Astrocyte (in vitro differentiated cells and primary cell): ENCODE results near the gene P4HA3. TPM values are rescaled to one million over a fixed set of nuclear protein-coding genes. Genes with fewer than 3 reads are reported as not detected.

Source experiments
- DNase-seq: peaks from one replicate; pipeline ENCODE4 v3.0.0-alpha.2; 2010; ENCODE audit warnings: low read depth
- FAIRE-seq: peaks from 2 replicates; lab custom pipeline; 2011; peaks lifted over from hg19 to GRCh38; lab: Jason Lieb, UNC
- H2AFZ ChIP-seq: 2 replicates; pipeline ENCODE4 v1.6.0; 2012; ENCODE audit warnings: low read depth, low read length, inconsistent platforms
- H3K27ac ChIP-seq: 2 replicates; pipeline ENCODE4 v1.5.1; 2011; ENCODE audit warnings: low read depth, low read length, inconsistent platforms
- H3K27me3 ChIP-seq: 2 replicates; pipeline ENCODE4 v1.6.0; 2011; ENCODE audit warnings: low read length, inconsistent platforms; ENCODE audit not compliant: insufficient read depth
- H3K36me3 ChIP-seq: 2 replicates; pipeline ENCODE4 v1.5.1; 2011; ENCODE audit warnings: low read length, inconsistent platforms; ENCODE audit not compliant: insufficient read depth
- H3K4me1 ChIP-seq: 2 replicates; pipeline ENCODE4 v1.5.1; 2011; ENCODE audit warnings: low read length, inconsistent platforms; ENCODE audit not compliant: insufficient read depth
- H3K4me2 ChIP-seq: 2 replicates; pipeline ENCODE4 v1.6.0; 2012; ENCODE audit warnings: low read length, inconsistent platforms
- H3K4me3 ChIP-seq: 2 replicates; pipeline ENCODE4 v1.5.1; 2011; ENCODE audit warnings: low read depth, mild to moderate bottlenecking, low read length, inconsistent platforms; ENCODE audit not compliant: insufficient read depth
- H3K79me2 ChIP-seq: 2 replicates; pipeline ENCODE4 v1.6.0; 2012; ENCODE audit warnings: mild to moderate bottlenecking, low read length, inconsistent platforms; ENCODE audit not compliant: insufficient read depth
- H3K9ac ChIP-seq: 2 replicates; pipeline ENCODE4 v1.6.0; 2012; ENCODE audit warnings: mild to moderate bottlenecking, low read length, inconsistent platforms
- H3K9me3 ChIP-seq: 2 replicates; pipeline ENCODE4 v1.5.1; 2012; ENCODE audit warnings: low read depth, mild to moderate bottlenecking, low read length, inconsistent platforms; ENCODE audit not compliant: insufficient read depth
- H4K20me1 ChIP-seq: 2 replicates; pipeline ENCODE4 v1.6.0; 2012; ENCODE audit warnings: low read length, inconsistent platforms; ENCODE audit not compliant: insufficient read depth
- H3K27ac Mint-ChIP-seq: one replicate; pipeline ENCODE4 v1.8.0; 2021; ENCODE audit warnings: mild to moderate bottlenecking, mixed read lengths; ENCODE audit not compliant: unreplicated experiment
- H3K27me3 Mint-ChIP-seq: one replicate; pipeline ENCODE4 v1.8.0; 2021; ENCODE audit warnings: low read depth, mixed read lengths; ENCODE audit not compliant: unreplicated experiment
- H3K36me3 Mint-ChIP-seq: one replicate; pipeline ENCODE4 v1.8.0; 2021; ENCODE audit warnings: low read depth, mixed read lengths; ENCODE audit not compliant: unreplicated experiment
- H3K4me1 Mint-ChIP-seq: one replicate; pipeline ENCODE4 v1.8.0; 2021; ENCODE audit warnings: low read depth, mixed read lengths; ENCODE audit not compliant: unreplicated experiment
- H3K4me3 Mint-ChIP-seq: one replicate; pipeline ENCODE4 v1.8.0; 2021; ENCODE audit warnings: mild to moderate bottlenecking, moderate library complexity, mixed read lengths; ENCODE audit not compliant: unreplicated experiment
- H3K9me3 Mint-ChIP-seq: one replicate; pipeline ENCODE4 v1.8.0; 2021; ENCODE audit warnings: mild to moderate bottlenecking, mixed read lengths; ENCODE audit not compliant: unreplicated experiment
- CTCF ChIP-seq: IDR thresholded peaks from 2 replicates; pipeline ENCODE4 v1.5.1; 2011; ENCODE audit warnings: low read depth, mild to moderate bottlenecking, inconsistent platforms, low read length, moderate library complexity; ENCODE audit not compliant: insufficient read depth
- EZH2 ChIP-seq: IDR thresholded peaks from 2 replicates; pipeline ENCODE4 v1.6.1; 2012; ENCODE audit warnings: mild to moderate bottlenecking, low read length, inconsistent platforms; ENCODE audit not compliant: insufficient read depth
- total RNA-seq: library from RNA; stranded (reverse); gene quantifications from 2 replicates; pipeline ENCODE4 v1.2.1, GENCODE V29; 2021

P4HA3 gene
- total RNA-seq, 1 donor from 2014 or later, result 3.3 TPM

GRCh38 chr11:74226907-74227306, 84.5 kb downstream of the P4HA3 start:
- Histone ChIP-seq H3K4me1 (no peaks in the 10 kb centered on the region), H3K9ac (no peak overlapping the region), H3K27ac (no peak overlapping the region), H3K4me3 (no peak overlapping the region), H2AFZ (no peak overlapping the region), H3K4me2 (no peak overlapping the region), H3K9me3 (no peaks in the 10 kb centered on the region), H3K27me3 (no peaks in the 10 kb centered on the region), H3K79me2 (no peaks in the 10 kb centered on the region), H3K36me3 (peaks cover 17% of the 10 kb centered on the region), H4K20me1 (no peaks in the 10 kb centered on the region)
- DNase-seq (no peak), FAIRE-seq (no peak)
- peaks cover 4% of the 10 kb centered on the region for H3K4me1 Mint-ChIP-seq
- H3K4me3 Mint-ChIP-seq, result no peak overlapping the region
- H3K27ac Mint-ChIP-seq, result no peak overlapping the region
- no peaks in the 10 kb centered on the region for H3K27me3 Mint-ChIP-seq
- H3K9me3 Mint-ChIP-seq, result no peaks in the 10 kb centered on the region
- H3K36me3 Mint-ChIP-seq, result peaks cover 13% of the 10 kb centered on the region
- TF ChIP-seq EZH2 (no peak), CTCF (no peak)

GRCh38 chr11:74225565-74225964, 85.9 kb downstream of the P4HA3 start:
- peaks cover 10% of the 10 kb centered on the region for H3K36me3 ChIP-seq
- Mint-ChIP-seq H3K9me3 (no peaks in the 10 kb centered on the region), H3K4me1 (peaks cover 4% of the 10 kb centered on the region), H3K4me3 (no peak overlapping the region), H3K27ac (no peak overlapping the region), H3K36me3 (peaks cover 12% of the 10 kb centered on the region), H3K27me3 (no peaks in the 10 kb centered on the region)
- no peaks in the 10 kb centered on the region for H3K9me3 ChIP-seq
- H3K4me3 ChIP-seq, result no peak overlapping the region
- TF ChIP-seq EZH2 (no peak), CTCF (no peak)
- no peak for DNase-seq
- no peak overlapping the region for H3K4me2 ChIP-seq
- H2AFZ ChIP-seq, result no peak overlapping the region
- no peak overlapping the region for H3K9ac ChIP-seq
- no peak overlapping the region for H3K27ac ChIP-seq
- no peaks in the 10 kb centered on the region for H3K27me3 ChIP-seq
- H3K4me1 ChIP-seq, result no peaks in the 10 kb centered on the region
- no peaks in the 10 kb centered on the region for H3K79me2 ChIP-seq
- no peak for FAIRE-seq
- no peaks in the 10 kb centered on the region for H4K20me1 ChIP-seq

- Histone ChIP-seq H3K27ac (no peak overlapping the region), H3K9ac (no peak overlapping the region), H3K4me1 (no peaks in the 10 kb centered on the region), H3K79me2 (no peaks in the 10 kb centered on the region), H3K9me3 (no peaks in the 10 kb centered on the region), H3K27me3 (no peaks in the 10 kb centered on the region), H2AFZ (no peak overlapping the region), H3K4me3 (no peak overlapping the region), H3K36me3 (peaks cover 3% of the 10 kb centered on the region), H3K4me2 (no peak overlapping the region), H4K20me1 (no peaks in the 10 kb centered on the region)
- no peak for TF ChIP-seq EZH2
- no peak for TF ChIP-seq CTCF
- no peak overlapping the region for H3K4me3 Mint-ChIP-seq
- no peaks in the 10 kb centered on the region for H3K27me3 Mint-ChIP-seq
- no peak overlapping the region for H3K27ac Mint-ChIP-seq
- H3K4me1 Mint-ChIP-seq, result peaks cover under 1% of the 10 kb centered on the region
- H3K36me3 Mint-ChIP-seq, result peaks cover 8% of the 10 kb centered on the region
- no peak for DNase-seq
- no peaks in the 10 kb centered on the region for H3K9me3 Mint-ChIP-seq
- FAIRE-seq, result no peak
Observed at GRCh38 chr11:74221816-74222215, 89.6 kb downstream of the P4HA3 start.
